ENCODE data around the gene CFAP52.

DNA sequence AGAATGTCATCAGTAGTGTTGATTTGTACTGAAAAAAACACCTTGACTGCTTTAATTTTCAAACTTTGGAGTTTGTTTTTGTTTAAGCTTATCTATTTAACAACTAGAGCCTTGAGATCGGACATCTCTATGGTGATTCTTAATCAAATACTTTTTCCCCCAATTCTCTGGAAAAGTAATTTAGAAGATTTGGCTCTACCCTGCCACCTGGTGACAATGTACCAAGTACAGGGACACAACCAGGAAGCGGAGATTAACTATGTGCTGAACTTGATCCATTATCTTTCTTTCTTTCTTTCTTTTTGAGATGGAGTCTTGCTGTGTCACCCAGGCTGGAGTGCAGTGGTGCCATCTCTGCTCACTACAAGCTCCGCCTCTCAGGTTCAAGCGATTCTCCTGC is 99.6 kb downstream of the CFAP52 start:
- TF ChIP-seq, protein P1, sequence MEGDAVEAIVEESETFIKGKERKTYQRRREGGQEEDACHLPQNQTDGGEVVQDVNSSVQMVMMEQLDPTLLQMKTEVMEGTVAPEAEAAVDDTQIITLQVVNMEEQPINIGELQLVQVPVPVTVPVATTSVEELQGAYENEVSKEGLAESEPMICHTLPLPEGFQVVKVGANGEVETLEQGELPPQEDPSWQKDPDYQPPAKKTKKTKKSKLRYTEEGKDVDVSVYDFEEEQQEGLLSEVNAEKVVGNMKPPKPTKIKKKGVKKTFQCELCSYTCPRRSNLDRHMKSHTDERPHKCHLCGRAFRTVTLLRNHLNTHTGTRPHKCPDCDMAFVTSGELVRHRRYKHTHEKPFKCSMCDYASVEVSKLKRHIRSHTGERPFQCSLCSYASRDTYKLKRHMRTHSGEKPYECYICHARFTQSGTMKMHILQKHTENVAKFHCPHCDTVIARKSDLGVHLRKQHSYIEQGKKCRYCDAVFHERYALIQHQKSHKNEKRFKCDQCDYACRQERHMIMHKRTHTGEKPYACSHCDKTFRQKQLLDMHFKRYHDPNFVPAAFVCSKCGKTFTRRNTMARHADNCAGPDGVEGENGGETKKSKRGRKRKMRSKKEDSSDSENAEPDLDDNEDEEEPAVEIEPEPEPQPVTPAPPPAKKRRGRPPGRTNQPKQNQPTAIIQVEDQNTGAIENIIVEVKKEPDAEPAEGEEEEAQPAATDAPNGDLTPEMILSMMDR (conservative IDR thresholded peaks at IDR 0.05; ENCODE audit: low read depth, low read length), result peak; percentile 51
- TF ChIP-seq EZH2 (IDR thresholded peaks at IDR 0.05; ENCODE audit: low read length, unreplicated experiment) (no peak), EZH2phosphoT487 (IDR thresholded peaks at IDR 0.05; ENCODE audit: borderline replicate concordance, low read length) (no peak)
